C4-2B (cell line): ENCODE measurements around the gene LMCD1.

ENCODE experiments used
- H3K27ac ChIP-seq: fragments of 450-650 bp; 2 replicates; pipeline ENCODE4 v1.5.1; 2017
- CTCF ChIP-seq: fragments of 450-650 bp; conservative IDR thresholded peaks from 2 replicates; pipeline ENCODE4 v1.5.1; 2017; ENCODE audit warnings: mild to moderate bottlenecking
- ZFX ChIP-seq: fragments of 450-650 bp; IDR thresholded peaks from 2 replicates; pipeline ENCODE4 v1.6.1; 2017

Gene LMCD1

GRCh38 chr3:8458711-8459110, 42.9 kb upstream of the LMCD1 start:
- no peak overlapping the region for H3K27ac ChIP-seq
- TF ChIP-seq CTCF, result no peak
- TF ChIP-seq ZFX, result no peak

GRCh38 chr3:8460050-8460708, 41.4 kb upstream of the LMCD1 start:
- no peak for TF ChIP-seq CTCF
- no peak for TF ChIP-seq ZFX
- no peak overlapping the region for H3K27ac ChIP-seq

- H3K27ac ChIP-seq, result no peak overlapping the region
- no peak for TF ChIP-seq CTCF
- no peak for TF ChIP-seq ZFX
Measured at GRCh38 chr3:8460815-8461456, 40.7 kb upstream of the LMCD1 start.

- TF ChIP-seq CTCF (no peak), ZFX (no peak)
- H3K27ac ChIP-seq, result no peak overlapping the region
Measured at GRCh38 chr3:8464668-8465067, 37.0 kb upstream of the LMCD1 start.

- no peak overlapping the region for H3K27ac ChIP-seq
Measured at GRCh38 chr3:8466526-8466925, 35.1 kb upstream of the LMCD1 start.

GRCh38 chr3:8470801-8471200, 30.8 kb upstream of the LMCD1 start:
- TF ChIP-seq ZFX (no peak), CTCF (no peak)
- no peak overlapping the region for H3K27ac ChIP-seq

More at GRCh38 chr3:8466526-8466925, 35.1 kb upstream of the LMCD1 start:
- no peak for TF ChIP-seq CTCF
- no peak for TF ChIP-seq ZFX

- H3K27ac ChIP-seq, result no peak overlapping the region
- no peak for TF ChIP-seq ZFX
- TF ChIP-seq CTCF, result no peak
Measured at GRCh38 chr3:8472549-8472948, 29.1 kb upstream of the LMCD1 start.
